NCI-H524 treated with DMSO at 0.1 percent for 48 hours (cell line): Measurements from ENCODE around the gene PCDH9.
A peak's percentile ranks its signal among the peaks of the same experiment; 100 is the strongest.

Source experiments
- DNase-seq: peaks from one replicate; lab custom pipeline; 2025; lab: John Stamatoyannopoulos, UW

PCDH9 gene

GRCh38 chr13:66462187-66462586 is 767.9 kb downstream of the PCDH9 start:
- no peak for DNase-seq

DNA sequence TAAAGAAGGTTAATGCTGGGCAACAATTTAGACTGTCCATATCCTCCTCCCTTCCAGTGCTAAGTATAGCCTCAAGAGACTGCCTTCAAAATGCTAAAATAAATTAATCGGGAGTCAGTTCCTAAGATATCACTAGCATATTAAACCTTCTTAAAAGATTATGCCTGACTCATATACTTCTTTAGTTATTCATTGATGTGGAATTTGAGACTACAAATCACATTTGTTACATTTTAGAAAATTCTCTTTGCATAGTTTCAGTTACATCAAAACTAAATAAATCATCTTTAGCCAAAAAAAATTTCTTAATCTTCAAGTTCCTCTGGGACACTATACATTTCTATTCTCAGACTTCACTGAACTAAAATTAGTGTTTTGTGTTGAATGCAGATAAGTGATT is 769.1 kb downstream of the PCDH9 start:
- DNase-seq = no peak

DNA sequence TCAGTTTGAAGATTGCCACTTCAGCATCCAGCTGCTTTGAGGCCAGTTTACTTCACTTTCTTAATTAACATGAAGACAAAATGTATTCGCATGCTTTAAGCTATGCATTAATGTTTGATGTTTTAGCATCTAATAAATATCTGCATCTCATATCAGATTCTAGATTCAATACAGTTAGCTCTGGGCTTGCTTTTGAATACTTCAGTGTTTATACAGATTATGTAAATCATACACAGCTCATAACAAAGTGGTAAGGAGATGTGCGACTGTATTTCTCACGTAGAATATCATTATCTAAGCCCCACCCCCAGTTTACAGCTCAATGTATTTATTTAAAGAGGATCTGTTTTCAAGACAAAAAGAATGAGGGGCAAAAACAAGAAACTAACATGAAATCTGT is 770.5 kb downstream of the PCDH9 start:
- no peak for DNase-seq

DNA sequence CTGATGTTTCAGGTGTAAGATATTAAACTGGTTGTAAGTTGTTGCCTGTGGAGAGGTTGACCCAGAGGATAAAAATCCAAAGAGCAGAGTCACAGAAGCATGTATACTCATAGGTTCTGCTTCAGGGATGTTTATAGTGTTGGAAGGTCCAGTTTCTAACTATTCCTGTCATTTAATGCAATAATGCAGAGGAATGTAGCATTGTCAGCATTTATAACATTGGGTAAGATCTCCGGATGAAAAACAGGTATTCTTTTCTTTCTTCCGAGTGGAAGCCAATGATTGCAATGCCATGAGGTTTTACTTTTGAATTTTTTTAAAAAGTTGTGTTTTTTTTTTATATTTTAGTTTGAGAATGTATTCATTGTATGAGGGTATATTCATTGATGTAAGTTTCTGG is 771.0 kb downstream of the PCDH9 start:
- DNase-seq = no peak

GRCh38 chr13:66446413-66446812 is 783.7 kb downstream of the PCDH9 start:
- DNase-seq = no peak

GRCh38 chr13:66443926-66444325 is 786.2 kb downstream of the PCDH9 start:
- DNase-seq = no peak

DNA sequence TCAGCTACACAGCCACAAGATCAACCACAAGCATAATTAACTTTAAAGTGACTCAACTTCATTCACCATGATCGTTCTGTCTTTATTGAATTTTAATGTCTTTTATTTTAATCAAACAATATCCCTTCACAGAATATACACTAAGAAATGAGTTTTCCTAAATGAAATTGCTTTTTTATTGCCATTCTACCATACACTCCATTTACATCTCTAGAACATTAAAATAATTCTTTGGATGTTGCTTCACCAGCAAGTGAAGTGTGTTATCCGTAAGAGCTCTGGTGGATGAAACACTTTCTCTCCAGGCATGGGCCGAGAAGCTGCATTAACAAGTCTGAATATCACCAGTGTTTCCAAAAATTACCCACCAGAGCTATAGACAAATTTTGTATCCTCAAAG is 789.2 kb downstream of the PCDH9 start:
- no peak for DNase-seq

- no peak for DNase-seq
These were observed 799.4 kb downstream of the PCDH9 start for GRCh38 chr13:66430728-66431127.

DNA sequence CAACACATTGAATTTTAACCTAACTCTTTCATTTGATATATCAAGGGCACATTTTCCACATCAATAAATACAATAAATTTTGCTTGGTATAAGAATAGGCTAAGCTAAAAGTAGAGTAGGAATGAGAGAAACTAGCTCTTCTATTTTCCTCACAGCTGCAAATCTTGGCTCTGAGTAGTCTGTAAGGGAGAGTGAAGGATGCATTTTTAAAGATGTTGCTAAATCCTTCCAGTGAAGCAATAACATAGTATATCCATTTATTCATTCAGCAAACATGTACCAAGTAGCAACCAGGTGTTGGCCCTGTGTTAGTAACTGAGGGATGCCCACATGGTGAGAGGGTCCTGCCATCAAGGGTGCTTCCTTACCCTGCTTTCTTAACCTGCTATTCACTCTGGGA is 799.9 kb downstream of the PCDH9 start:
- DNase-seq = no peak

DNA sequence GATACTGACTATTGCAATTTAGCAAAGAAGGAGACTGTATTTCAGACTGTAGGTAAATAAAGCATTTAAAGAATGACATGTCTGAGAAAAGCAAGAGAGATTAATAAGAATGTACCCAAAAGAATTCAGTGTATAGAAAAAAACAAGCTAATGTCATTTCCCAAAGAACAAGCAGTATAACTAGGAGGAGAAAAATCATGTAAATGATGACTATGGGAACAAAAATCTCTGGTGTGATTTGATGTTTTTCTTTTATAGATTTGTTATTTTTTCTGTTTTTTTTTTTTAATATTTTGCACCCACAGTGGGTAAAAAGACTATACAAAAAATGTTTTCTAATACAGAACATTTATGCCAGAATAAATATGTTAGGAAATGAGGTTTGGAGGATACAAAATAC is 801.0 kb downstream of the PCDH9 start:
- DNase-seq = no peak

- DNase-seq = no peak
These were observed 802.7 kb downstream of the PCDH9 start for GRCh38 chr13:66427458-66427861.

DNA sequence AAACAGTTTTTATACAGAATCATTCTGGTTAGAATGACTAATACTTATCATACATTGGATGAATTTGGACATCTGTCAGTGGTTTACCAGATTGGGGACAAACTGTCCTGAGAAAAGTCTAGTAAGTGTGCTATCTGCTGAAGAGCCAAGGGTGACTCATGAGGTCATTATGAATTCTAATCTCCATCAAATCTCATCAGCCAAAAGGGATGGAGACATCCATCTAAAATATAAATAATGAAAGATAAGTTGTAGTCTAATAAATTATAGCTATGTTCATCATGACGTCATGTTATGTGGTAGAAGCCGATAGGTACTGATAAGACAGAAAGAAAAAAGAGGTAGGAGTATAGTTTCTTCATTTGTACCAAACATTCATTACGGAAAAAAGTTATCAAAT is 804.4 kb downstream of the PCDH9 start:
- no peak for DNase-seq

GRCh38 chr13:66424422-66424821 is 805.7 kb downstream of the PCDH9 start:
- DNase-seq = no peak

DNA sequence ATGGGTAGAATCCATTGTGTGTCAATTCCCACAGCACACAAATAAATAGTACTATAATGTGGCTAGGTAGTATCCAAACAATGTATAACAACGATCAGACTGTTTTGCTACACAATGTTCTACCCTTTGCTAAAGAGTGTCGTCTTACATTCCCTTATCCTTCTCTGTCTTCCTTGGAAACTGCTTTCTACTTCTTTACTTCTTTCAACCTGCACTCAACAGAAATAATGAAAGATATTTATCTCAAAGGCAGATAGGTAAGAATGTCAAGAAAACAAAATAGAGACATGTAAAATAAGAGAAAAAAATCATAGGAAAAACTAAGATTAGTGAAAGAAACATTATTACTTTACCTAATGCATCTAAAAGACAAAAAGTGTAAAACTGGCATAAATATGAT is 814.7 kb downstream of the PCDH9 start:
- no peak for DNase-seq

DNA sequence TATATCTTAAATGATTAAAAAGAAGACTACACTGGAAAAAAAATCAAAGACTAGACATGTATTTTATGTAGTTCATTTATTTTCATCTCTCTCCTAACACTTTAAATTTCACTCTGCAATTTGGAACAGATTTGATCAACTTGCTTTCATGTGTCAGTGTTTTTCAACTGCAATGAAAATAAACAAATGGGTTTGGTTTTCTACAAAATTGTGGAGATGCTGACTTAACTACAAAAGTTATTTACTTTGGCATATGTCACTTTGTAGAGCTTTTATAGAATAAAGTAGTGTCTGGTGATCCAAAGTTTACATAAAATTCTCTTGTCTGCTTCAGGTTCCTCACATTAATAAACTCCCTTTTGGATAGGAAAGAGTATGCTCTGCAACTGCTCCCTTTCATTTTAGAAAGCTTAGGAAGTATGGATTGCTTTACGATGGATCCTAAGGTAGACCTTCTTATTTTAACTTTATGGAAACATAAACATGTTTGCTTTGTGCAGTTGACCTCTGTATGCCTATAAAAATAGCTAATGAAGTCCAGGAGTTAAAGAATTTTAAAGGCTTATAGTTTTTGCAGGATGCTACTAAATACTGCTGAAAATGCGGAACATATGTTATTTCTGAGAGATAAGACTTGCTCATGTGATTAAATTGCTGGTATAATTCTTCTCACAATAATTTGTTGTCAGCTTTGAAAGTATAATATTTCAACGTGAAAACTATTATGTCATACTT is 815.9 kb downstream of the PCDH9 start:
- no peak for DNase-seq

DNA sequence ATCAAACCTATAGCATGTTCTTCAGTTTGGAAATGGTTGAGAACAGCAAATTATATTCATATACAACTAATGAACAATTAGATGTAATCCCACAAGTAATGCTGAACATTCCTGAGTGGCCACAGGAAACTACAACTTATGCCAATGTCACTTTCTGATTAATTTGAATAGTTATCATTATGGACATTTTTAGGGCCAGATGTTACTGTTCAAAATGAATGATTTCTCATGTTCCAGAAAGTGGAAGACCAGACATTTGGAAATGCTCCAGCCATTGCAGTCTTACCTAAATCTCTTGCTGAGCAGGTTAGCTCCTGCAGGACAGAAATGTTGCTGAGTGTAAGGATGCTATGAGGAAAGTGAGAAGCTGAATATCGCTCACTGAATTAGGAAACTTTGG is 819.8 kb downstream of the PCDH9 start:
- no peak for DNase-seq

- no peak for DNase-seq
These were observed 820.6 kb downstream of the PCDH9 start for GRCh38 chr13:66409542-66409941.

DNA sequence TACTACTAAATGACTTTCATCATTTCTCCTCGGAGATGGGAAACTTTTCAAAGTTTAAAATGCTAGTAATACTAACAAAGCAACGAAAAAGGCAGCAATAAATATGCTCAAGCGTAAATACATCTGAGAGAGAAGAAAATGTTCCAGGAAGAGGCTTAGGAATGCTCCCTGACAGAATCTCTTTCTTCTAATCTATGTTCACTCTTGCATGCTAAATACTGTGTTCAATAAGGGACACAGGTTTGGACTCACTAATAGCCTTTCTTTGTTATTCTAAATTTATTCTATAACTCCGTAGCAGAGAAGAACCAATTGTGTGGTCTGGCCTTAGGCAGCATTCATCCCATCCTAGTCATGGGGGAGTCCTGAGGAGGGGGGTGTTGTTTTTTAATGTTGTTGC is 823.0 kb downstream of the PCDH9 start:
- DNase-seq = no peak

DNA sequence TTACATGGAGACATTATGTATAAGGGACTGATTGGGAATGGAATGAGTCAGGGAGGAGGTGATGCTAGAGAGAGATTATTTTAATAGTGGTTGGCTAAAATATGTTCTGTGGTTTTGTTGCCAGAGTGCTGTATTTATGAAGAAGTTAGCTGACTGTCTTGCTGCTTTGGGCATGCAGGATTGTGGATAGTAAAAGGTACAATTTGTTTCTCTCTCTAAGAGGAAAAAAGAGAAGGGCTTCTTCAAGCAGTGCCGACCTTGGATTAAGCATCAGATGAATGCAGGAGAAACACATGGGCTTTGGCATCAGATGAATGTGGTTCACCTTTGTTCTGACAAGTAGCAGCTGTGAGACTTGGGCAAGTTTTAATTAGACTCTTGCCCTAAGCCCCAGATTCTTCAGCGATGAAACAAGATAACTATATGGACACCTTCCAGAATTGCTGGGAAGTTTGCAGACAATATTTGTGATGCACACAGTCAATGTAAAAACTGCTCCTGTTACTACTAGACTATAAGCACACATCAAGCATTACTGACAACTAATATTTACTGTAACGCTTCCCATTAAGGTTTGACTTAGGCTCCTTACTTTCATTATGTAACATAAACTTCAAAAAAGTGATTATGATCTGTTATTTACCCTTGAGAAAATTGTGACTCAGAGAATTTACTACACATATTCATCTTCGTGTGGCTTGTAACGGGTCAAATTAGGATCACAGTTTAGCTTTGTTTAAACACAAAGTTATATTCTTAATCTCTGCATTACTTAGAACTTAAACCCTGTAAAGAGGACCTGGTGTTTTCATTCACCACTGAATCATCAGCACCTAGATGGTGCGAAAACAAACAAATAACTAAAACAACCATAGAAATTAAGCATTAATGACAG is 824.0 kb downstream of the PCDH9 start:
- peak; percentile 20 for DNase-seq

- DNase-seq = no peak
These were observed 827.6 kb downstream of the PCDH9 start for GRCh38 chr13:66402546-66402945.

DNA sequence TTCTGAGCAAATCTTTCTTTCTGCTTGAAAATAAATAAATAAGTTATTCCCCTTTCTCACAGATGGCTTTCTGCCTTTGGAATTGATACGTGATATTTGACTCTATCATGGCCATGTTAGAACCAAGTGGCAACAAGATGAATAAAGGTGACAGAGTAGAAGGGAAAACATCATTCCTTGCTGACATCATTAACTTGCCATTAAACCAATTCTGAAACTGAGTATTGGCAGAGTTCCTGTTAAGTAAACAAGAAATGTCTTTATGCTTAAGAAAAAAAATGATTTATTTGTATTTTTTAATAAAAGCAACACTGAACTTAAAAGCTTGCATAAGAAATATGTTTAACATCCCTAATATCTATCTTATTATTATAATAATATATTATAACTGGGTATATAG is 828.1 kb downstream of the PCDH9 start:
- no peak for DNase-seq

GRCh38 chr13:66400292-66400691 is 829.8 kb downstream of the PCDH9 start:
- no peak for DNase-seq

- DNase-seq = no peak
These were observed 830.3 kb downstream of the PCDH9 start for GRCh38 chr13:66399873-66400272.
